Cardiac muscle cell (in vitro differentiated cells and primary cell): ENCODE data around the gene ZNF407. TPM values are rescaled to one million over a fixed set of nuclear protein-coding genes. Genes with fewer than 3 reads are reported as not detected.

Experiments used
- DNase-seq, 2 donors: peaks; one replicate each; pipeline versions ENCODE4 v3.0.0 to v3.0.0-alpha.2; 2010 to 2017; ENCODE audit warnings: low read depth in 1 of 2, low spot score in 1 of 2
- H3K27ac ChIP-seq: fragments of 200-600 bp; sonication (generic); 2 replicates; pipeline ENCODE4 v1.5.1; 2016
- H3K27me3 ChIP-seq: fragments of 200-600 bp; sonication (generic); 2 replicates; pipeline ENCODE4 v1.6.0; 2016; ENCODE audit warnings: control low read depth
- H3K36me3 ChIP-seq: fragments of 200-600 bp; sonication (generic); 2 replicates; pipeline ENCODE4 v1.5.1; 2016; ENCODE audit warnings: control low read depth
- H3K4me1 ChIP-seq: fragments of 200-600 bp; sonication (generic); 2 replicates; pipeline ENCODE4 v1.8.1; 2017; ENCODE audit warnings: low read depth, mild to moderate bottlenecking, mixed run types
- H3K4me3 ChIP-seq: fragments of 200-600 bp; sonication (generic); 2 replicates; pipeline ENCODE4 v1.5.1; 2016; ENCODE audit warnings: mild to moderate bottlenecking
- H3K9me3 ChIP-seq: fragments of 200-600 bp; sonication (generic); 2 replicates; pipeline ENCODE4 v1.5.1; 2017; ENCODE audit warnings: low read depth, mild to moderate bottlenecking, control low read depth
- polyA plus RNA-seq: library from polyadenylated mRNA; unstranded; fragments of >200 nt; fragmentation: Nextera tagmentation; extraction: Ambion mirVana; gene quantifications from 2 replicates; pipeline ENCODE4 v1.2.1, GENCODE V29; 2016
- total RNA-seq: library from RNA; depleted of rRNA; stranded (reverse); fragments of >200 nt; gene quantifications from 2 replicates; pipeline ENCODE4 v1.2.3, GENCODE V29; 2016
- TF ChIP-seq, protein P1 (sequence below): IDR thresholded peaks from 2 replicates; pipeline ENCODE4 v1.5.1; 2012; ENCODE audit warnings: low read depth, mild to moderate bottlenecking, low read length

Gene ZNF407
- total and polyA plus RNA-seq, 2 experiments from 2014 or later: 4.6 to 8.0 TPM

DNA sequence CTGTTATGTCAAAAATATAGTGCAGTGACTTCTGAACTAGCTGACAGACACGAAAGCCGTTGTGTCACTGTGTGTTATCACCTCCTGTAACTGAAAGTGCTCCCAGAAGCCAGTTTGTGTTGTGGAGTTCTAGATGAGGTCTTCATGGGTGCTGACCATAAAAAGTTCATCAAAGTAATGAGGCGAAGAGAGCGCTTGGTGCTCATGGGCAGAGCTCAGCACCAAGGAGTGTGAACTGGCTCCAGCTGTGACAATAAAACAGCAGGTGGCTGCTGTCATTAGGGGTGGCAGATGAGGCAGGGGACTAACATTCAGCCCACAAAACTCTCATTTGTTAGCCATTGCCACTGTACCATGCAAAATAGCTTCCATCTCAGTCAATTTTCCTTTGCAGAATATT lies 151.1 kb downstream of the ZNF407 start:
- Histone ChIP-seq H3K36me3 (no peaks in the 10 kb centered on the region), H3K4me3 (no peak overlapping the region), H3K27me3 (no peaks in the 10 kb centered on the region), H3K4me1 (no peaks in the 10 kb centered on the region), H3K27ac (no peak overlapping the region), H3K9me3 (no peaks in the 10 kb centered on the region)
- TF ChIP-seq, protein P1, sequence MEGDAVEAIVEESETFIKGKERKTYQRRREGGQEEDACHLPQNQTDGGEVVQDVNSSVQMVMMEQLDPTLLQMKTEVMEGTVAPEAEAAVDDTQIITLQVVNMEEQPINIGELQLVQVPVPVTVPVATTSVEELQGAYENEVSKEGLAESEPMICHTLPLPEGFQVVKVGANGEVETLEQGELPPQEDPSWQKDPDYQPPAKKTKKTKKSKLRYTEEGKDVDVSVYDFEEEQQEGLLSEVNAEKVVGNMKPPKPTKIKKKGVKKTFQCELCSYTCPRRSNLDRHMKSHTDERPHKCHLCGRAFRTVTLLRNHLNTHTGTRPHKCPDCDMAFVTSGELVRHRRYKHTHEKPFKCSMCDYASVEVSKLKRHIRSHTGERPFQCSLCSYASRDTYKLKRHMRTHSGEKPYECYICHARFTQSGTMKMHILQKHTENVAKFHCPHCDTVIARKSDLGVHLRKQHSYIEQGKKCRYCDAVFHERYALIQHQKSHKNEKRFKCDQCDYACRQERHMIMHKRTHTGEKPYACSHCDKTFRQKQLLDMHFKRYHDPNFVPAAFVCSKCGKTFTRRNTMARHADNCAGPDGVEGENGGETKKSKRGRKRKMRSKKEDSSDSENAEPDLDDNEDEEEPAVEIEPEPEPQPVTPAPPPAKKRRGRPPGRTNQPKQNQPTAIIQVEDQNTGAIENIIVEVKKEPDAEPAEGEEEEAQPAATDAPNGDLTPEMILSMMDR: no peak
- no peak for DNase-seq

DNA sequence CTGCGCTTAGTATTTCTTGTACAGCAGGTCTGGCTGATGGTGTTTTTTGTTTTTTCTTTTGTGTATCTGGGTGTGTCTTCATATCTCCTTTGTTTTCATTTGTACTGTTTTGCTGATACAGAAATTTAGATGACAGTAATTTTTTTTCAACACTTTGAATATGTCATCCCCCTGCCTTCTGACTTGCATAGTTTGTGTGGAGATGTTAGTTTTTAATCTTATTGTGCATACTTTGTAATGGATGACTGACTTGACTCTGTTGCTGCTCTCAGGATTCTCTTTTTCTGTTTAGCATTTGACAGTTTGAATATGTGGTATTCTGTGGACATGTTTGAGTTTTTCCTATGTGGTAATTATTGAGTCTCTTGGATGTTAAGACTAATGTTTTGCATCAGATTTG lies 161.3 kb downstream of the ZNF407 start:
- no peak overlapping the region for H3K27ac ChIP-seq
- no peaks in the 10 kb centered on the region for H3K27me3 ChIP-seq
- H3K9me3 ChIP-seq: no peaks in the 10 kb centered on the region
- no peak for DNase-seq
- no peaks in the 10 kb centered on the region for H3K4me1 ChIP-seq
- H3K36me3 ChIP-seq: no peaks in the 10 kb centered on the region
- H3K4me3 ChIP-seq: no peak overlapping the region
- TF ChIP-seq, protein P1: no peak

- Histone ChIP-seq H3K9me3 (no peaks in the 10 kb centered on the region), H3K27me3 (no peaks in the 10 kb centered on the region), H3K4me1 (no peaks in the 10 kb centered on the region), H3K4me3 (no peak overlapping the region), H3K27ac (no peak overlapping the region), H3K36me3 (no peaks in the 10 kb centered on the region)
- no peak for DNase-seq
- TF ChIP-seq, protein P1: no peak
These were observed 162.4 kb downstream of the ZNF407 start for GRCh38 chr18:74760026-74760425.

DNA sequence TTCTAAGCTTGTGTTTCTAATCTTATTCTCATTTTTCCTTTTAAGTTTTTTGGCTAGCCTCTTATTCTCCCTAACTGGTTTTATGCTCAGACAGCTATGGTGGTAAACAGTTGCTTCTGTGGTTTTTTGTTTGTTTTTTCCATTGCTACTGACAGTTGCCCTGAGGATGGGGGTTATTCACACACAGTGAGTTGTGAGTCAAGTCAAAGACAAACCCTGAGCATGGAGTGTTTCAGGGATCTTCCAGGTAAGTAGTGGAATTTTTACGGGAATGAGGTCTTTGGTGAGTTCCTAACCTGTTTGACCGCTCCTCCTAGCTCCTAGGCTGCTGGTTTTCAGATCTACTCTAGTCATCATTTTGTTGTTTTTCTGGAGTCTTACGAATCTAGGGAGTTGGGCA lies 162.8 kb downstream of the ZNF407 start:
- no peak for DNase-seq
- Histone ChIP-seq H3K4me3 (no peak overlapping the region), H3K4me1 (no peaks in the 10 kb centered on the region), H3K27me3 (no peaks in the 10 kb centered on the region), H3K27ac (no peak overlapping the region), H3K9me3 (no peaks in the 10 kb centered on the region), H3K36me3 (no peaks in the 10 kb centered on the region)
- TF ChIP-seq, protein P1: no peak

DNA sequence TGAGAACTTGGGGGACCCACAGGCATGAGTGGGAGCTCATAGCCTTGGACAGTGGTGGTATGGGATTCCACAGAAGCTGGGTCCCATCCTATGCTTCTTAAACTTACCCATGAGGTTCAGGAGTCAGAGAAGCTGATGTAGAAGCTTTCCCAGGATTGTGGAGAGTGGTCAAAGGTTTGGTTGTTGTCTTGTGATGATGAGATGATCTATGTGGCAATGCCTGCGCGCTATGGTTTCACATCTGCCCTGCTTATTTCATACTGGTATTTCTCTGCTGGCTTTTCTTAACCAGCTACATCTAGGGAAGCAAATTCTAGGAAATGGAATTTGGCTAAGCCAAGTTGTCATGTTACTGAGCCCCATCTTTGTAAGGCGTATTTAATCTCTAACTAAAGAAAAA lies 168.6 kb downstream of the ZNF407 start:
- no peak overlapping the region for H3K4me3 ChIP-seq
- H3K36me3 ChIP-seq: no peaks in the 10 kb centered on the region
- no peaks in the 10 kb centered on the region for H3K9me3 ChIP-seq
- no peaks in the 10 kb centered on the region for H3K4me1 ChIP-seq
- H3K27me3 ChIP-seq: no peaks in the 10 kb centered on the region
- no peak overlapping the region for H3K27ac ChIP-seq
- TF ChIP-seq, protein P1: no peak
- DNase-seq: no peak

- DNase-seq: no peak
- H3K9me3 ChIP-seq: no peaks in the 10 kb centered on the region
- TF ChIP-seq, protein P1: no peak
- H3K4me3 ChIP-seq: no peak overlapping the region
- no peaks in the 10 kb centered on the region for H3K36me3 ChIP-seq
- no peaks in the 10 kb centered on the region for H3K27me3 ChIP-seq
- no peaks in the 10 kb centered on the region for H3K4me1 ChIP-seq
- H3K27ac ChIP-seq: no peak overlapping the region
These were observed 170.4 kb downstream of the ZNF407 start for GRCh38 chr18:74768096-74768495.
